ENCODE data around the gene PPP1R12B.

GRCh38 chr1:202320081-202320405 is 28.5 kb upstream of the PPP1R12B start:
- TF ChIP-seq CTCF (IDR thresholded peaks at IDR 0.05) (no peak), EZH2phosphoT487 (IDR thresholded peaks at IDR 0.05) (no peak), EZH2 (IDR thresholded peaks at IDR 0.05) (no peak)

Measured in neural progenitor cell (in vitro differentiated cells).